Fibroblast of lung (primary cell): ENCODE measurements around the gene BAMBI. TPM values are rescaled to one million over a fixed set of nuclear protein-coding genes. Genes with fewer than 3 reads are reported as not detected.

ENCODE experiments used
- DNase-seq, 2 donors: peaks; one replicate each; pipeline versions ENCODE4 v3.0.0 to v3.0.0-alpha.2; 2010; ENCODE audit warnings: low read depth in 2 of 2
- H2AFZ ChIP-seq: 2 replicates; pipeline ENCODE4 v1.5.1; 2012; ENCODE audit warnings: low read length, control low read depth, inconsistent platforms
- H3K27ac ChIP-seq: 2 replicates; pipeline ENCODE4 v1.5.1; 2011; ENCODE audit warnings: low read length, control low read depth; ENCODE audit not compliant: insufficient read depth
- H3K27me3 ChIP-seq: 2 replicates; pipeline ENCODE4 v1.5.1; 2011; ENCODE audit warnings: mild to moderate bottlenecking, low read length; ENCODE audit not compliant: control insufficient read depth, insufficient read depth
- H3K36me3 ChIP-seq: 2 replicates; pipeline ENCODE4 v1.5.1; 2011; ENCODE audit warnings: low read length; ENCODE audit not compliant: control insufficient read depth, insufficient read depth
- H3K4me1 ChIP-seq: 2 replicates; pipeline ENCODE4 v1.5.1; 2011; ENCODE audit warnings: low read length; ENCODE audit not compliant: control insufficient read depth, insufficient read depth; ENCODE audit errors: extremely low read depth
- H3K4me2 ChIP-seq: 2 replicates; pipeline ENCODE4 v1.5.1; 2011; ENCODE audit warnings: low read length, control low read depth; ENCODE audit not compliant: insufficient read depth; ENCODE audit errors: extremely low read depth
- H3K4me3 ChIP-seq, 4 experiments: fragments of 200-600 bp in 1 of 4; sonication (generic) in 1 of 4; replicated peaks in 1 of 4; 2 replicates each; pipeline ENCODE4 v1.5.1; 2011 to 2016; ENCODE audit warnings: low read length in 4 of 4, low read depth in 3 of 4, mild to moderate bottlenecking in 3 of 4, control low read depth in 2 of 4, inconsistent platforms in 1 of 4, mixed read lengths in 1 of 4; ENCODE audit not compliant: insufficient read depth in 1 of 4; ENCODE audit errors: control extremely low read depth in 1 of 4
- H3K79me2 ChIP-seq: 2 replicates; pipeline ENCODE4 v1.5.1; 2012; ENCODE audit warnings: mild to moderate bottlenecking, low read length, inconsistent platforms; ENCODE audit not compliant: control insufficient read depth, insufficient read depth
- H3K9ac ChIP-seq: 2 replicates; pipeline ENCODE4 v1.5.1; 2011; ENCODE audit warnings: mild to moderate bottlenecking, low read length, control low read depth; ENCODE audit not compliant: insufficient read depth
- H3K9me3 ChIP-seq: 2 replicates; pipeline ENCODE4 v1.5.1; 2012; ENCODE audit warnings: low read depth, low read length; ENCODE audit not compliant: control insufficient read depth, insufficient read depth
- H4K20me1 ChIP-seq: 2 replicates; pipeline ENCODE4 v1.5.1; 2011; ENCODE audit warnings: low read length; ENCODE audit not compliant: control insufficient read depth, insufficient read depth; ENCODE audit errors: extremely low read depth
- CTCF ChIP-seq, 2 donors: IDR thresholded peaks in 1 of 2; conservative IDR thresholded peaks in 1 of 2; 1 replicate in 1 of 2; 2 replicates in 1 of 2; pipeline ENCODE4 v1.5.1; 2011 to 2012; ENCODE audit warnings: low read length in 2 of 2, control low read depth in 1 of 2, inconsistent platforms in 1 of 2, low read depth in 1 of 2, mild to moderate bottlenecking in 1 of 2
- EZH2 ChIP-seq: IDR thresholded peaks from 2 replicates; pipeline ENCODE4 v1.5.1; 2012; ENCODE audit warnings: low read length, control low read depth, mild to moderate bottlenecking; ENCODE audit errors: missing control alignments
- polyA plus RNA-seq, 2 donors: library from polyadenylated mRNA; depleted of rRNA in 1 of 2; stranded (reverse) in 1 of 2; unstranded in 1 of 2; fragments of >200 nt; gene quantifications; 2 replicates each; pipeline ENCODE4 v1.2.1, GENCODE V29; 2011 to 2012; ENCODE audit warnings: missing spikeins in 1 of 2
- total RNA-seq: library from RNA; depleted of rRNA; stranded (reverse); fragments of >200 nt; gene quantifications from 2 replicates; pipeline ENCODE4 v1.2.1, GENCODE V29; 2014

BAMBI gene
- total and polyA plus RNA-seq, 2 donors (not counting 1 experiment from before 2014, with no cell fraction given) = 4.6 to 17.8 TPM

- Histone ChIP-seq H3K9me3 (no peaks in the 10 kb centered on the region), H3K79me2 (peaks cover 2% of the 10 kb centered on the region), H3K9ac (no peak overlapping the region), H3K4me3 (no peak overlapping the region), H3K36me3 (no peaks in the 10 kb centered on the region), H2AFZ (no peak overlapping the region), H4K20me1 (peaks cover 2% of the 10 kb centered on the region), H3K27me3 (peaks cover 2% of the 10 kb centered on the region), H3K4me1 (peaks cover 6% of the 10 kb centered on the region), H3K27ac (no peak overlapping the region), H3K4me2 (no peak overlapping the region)
- DNase-seq = peak in 1 of 2 donors; percentile 62
- no peak for TF ChIP-seq CTCF (conservative IDR thresholded peaks at IDR 0.05 in 1 of 2, IDR thresholded peaks at IDR 0.05 in 1 of 2; ENCODE audit: low read depth in 1 of 2, low read length in 2 of 2)
- TF ChIP-seq EZH2 = no peak
These were observed 4.0 kb downstream of the BAMBI start for GRCh38 chr10:28681291-28681763.

- TF ChIP-seq CTCF (conservative IDR thresholded peaks at IDR 0.05 in 1 of 2, IDR thresholded peaks at IDR 0.05 in 1 of 2; ENCODE audit: low read depth in 1 of 2, low read length in 2 of 2) (no peak), EZH2 (no peak)
- DNase-seq = no peak
- Histone ChIP-seq H3K27me3 (no peaks in the 10 kb centered on the region), H3K4me3 (no peak overlapping the region), H3K27ac (no peak overlapping the region), H3K79me2 (peaks cover 2% of the 10 kb centered on the region), H2AFZ (no peak overlapping the region), H3K36me3 (no peaks in the 10 kb centered on the region), H4K20me1 (peaks cover 2% of the 10 kb centered on the region), H3K4me1 (peaks cover 2% of the 10 kb centered on the region), H3K9me3 (no peaks in the 10 kb centered on the region), H3K9ac (no peak overlapping the region), H3K4me2 (no peak overlapping the region)
These were observed 4.8 kb downstream of the BAMBI start for GRCh38 chr10:28681928-28682750.

DNA sequence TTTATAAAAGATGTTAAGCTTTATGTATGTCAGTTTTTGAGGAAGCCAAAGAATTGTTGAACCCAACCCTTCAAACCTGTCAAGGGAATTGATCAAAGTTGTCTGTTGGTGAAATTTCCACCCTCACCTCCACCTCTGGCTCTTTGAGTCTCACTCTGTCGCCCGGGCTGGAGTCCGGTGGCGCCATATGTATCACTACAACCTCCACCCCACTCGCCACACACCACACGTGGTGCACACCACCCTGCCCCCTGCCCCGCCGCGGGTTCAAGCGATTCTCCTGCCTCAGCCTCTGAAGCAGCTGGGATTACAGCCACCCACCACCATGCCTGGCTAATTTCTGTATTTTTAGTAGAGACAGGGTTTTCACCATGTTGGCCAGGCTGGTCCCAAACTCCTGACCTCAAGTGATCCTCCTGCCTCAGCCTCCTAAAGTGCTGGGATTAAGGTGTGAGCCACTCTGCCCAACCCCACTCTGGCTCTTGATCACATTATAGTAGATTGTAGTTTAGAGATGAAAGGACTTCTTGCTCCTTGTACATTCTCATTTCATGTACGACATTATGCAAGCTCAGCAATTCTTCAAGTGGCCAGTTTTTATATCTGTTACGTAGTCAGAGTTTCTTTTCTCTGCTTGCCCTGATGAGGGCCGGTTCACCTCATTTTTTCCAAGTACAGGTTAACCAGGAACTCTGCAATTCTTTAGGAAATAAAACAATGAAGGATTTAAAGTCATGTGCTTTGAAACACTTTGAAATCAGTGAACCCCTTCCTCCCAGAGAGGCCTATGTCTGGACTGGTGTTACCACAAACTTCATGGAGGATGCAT, 7.0 kb downstream of the BAMBI start:
- Histone ChIP-seq H3K27ac (no peak overlapping the region), H3K9ac (no peak overlapping the region), H4K20me1 (peaks cover 2% of the 10 kb centered on the region), H3K27me3 (no peaks in the 10 kb centered on the region), H3K4me3 (no peak overlapping the region), H3K4me1 (peaks cover 2% of the 10 kb centered on the region), H3K9me3 (no peaks in the 10 kb centered on the region), H3K79me2 (no peaks in the 10 kb centered on the region), H3K36me3 (no peaks in the 10 kb centered on the region), H2AFZ (no peak overlapping the region), H3K4me2 (no peak overlapping the region)
- no peak for TF ChIP-seq EZH2
- TF ChIP-seq CTCF (conservative IDR thresholded peaks at IDR 0.05 in 1 of 2, IDR thresholded peaks at IDR 0.05 in 1 of 2; ENCODE audit: low read depth in 1 of 2, low read length in 2 of 2) = no peak
- no peak for DNase-seq
